Lung (tissue), 12 donors: ENCODE measurements around the gene TDRD1. TPM values are rescaled to one million over a fixed set of nuclear protein-coding genes. Genes with fewer than 3 reads are reported as not detected.

Experiments
- ATAC-seq: fragments of 200-7000 bp; cut with Tn5 transposase; one replicate; pipeline ENCODE4 v1.9.1; 2020; ENCODE audit warnings: moderate number of reproducible peaks; ENCODE audit not compliant: insufficient read depth, low FRiP score
- DNase-seq, 3 donors: peaks; one replicate each; pipeline ENCODE4 v3.0.0-alpha.2; 2013 to 2017
- H3K27ac ChIP-seq, 2 donors: one replicate each; pipeline ENCODE4 v1.5.1; 2013; ENCODE audit warnings: mild to moderate bottlenecking in 2 of 2, moderate library complexity in 2 of 2, control low read depth in 1 of 2, inconsistent platforms in 1 of 2, low read depth in 1 of 2, low read length in 1 of 2
- H3K27me3 ChIP-seq, 3 donors: one replicate each; pipeline ENCODE4 v1.5.1; 2013; ENCODE audit warnings: low read length in 2 of 3; ENCODE audit not compliant: control insufficient read depth in 3 of 3, insufficient read depth in 3 of 3
- H3K36me3 ChIP-seq, 4 donors: one replicate each; pipeline ENCODE4 v1.5.1; 2013; ENCODE audit warnings: low read length in 4 of 4, mild to moderate bottlenecking in 1 of 4, moderate library complexity in 1 of 4; ENCODE audit not compliant: control insufficient read depth in 4 of 4, insufficient read depth in 4 of 4
- H3K4me1 ChIP-seq, 5 donors: one replicate each; pipeline ENCODE4 v1.5.1; 2013; ENCODE audit warnings: low read length in 5 of 5, mild to moderate bottlenecking in 2 of 5, moderate library complexity in 1 of 5; ENCODE audit not compliant: control insufficient read depth in 5 of 5, insufficient read depth in 5 of 5
- H3K4me3 ChIP-seq: one replicate; pipeline ENCODE4 v1.5.1; 2013; ENCODE audit warnings: mild to moderate bottlenecking, control low read depth, moderate library complexity
- H3K9ac ChIP-seq, 2 donors: one replicate each; pipeline ENCODE4 v1.5.1; 2013; ENCODE audit warnings: low read length in 2 of 2, control low read depth in 1 of 2; ENCODE audit not compliant: insufficient read depth in 1 of 2
- H3K9me3 ChIP-seq, 4 donors: one replicate each; pipeline ENCODE4 v1.5.1; 2013; ENCODE audit warnings: low read length in 3 of 4, mild to moderate bottlenecking in 1 of 4, moderate library complexity in 1 of 4; ENCODE audit not compliant: control insufficient read depth in 4 of 4, insufficient read depth in 3 of 4
- WGBS, 2 donors: extraction: QIAGEN DNeasy Blood & Tissue Kit; methylation state at CpG; one replicate each; pipeline ENCODE4 v1.1.7; 2013; 5-methylcytosine and 5-hydroxymethylcytosine counted together
- polyA plus RNA-seq, 2 donors: library from polyadenylated mRNA; stranded (reverse); fragments of 200-250 nt; gene quantifications; one replicate each; pipeline ENCODE4 v1.2.1, GENCODE V29; 2013
- total RNA-seq, 2 donors: library from RNA; depleted of rRNA in 1 of 2; stranded (reverse); fragments of >200 nt in 1 of 2; gene quantifications; one replicate each; pipeline ENCODE4 v1.2.1, GENCODE V29; 2014 to 2021
- TF ChIP-seq, protein P1 (sequence below): IDR thresholded peaks from 2 replicates; pipeline ENCODE4 v1.5.1; 2012; ENCODE audit warnings: mild to moderate bottlenecking; ENCODE audit errors: control extremely low read depth, extremely low read depth
- donor health status: control.
- donor health status: control.
- donor health status: Bipolar disorder and iron deficiency.
- donor health status: healthy.
- donor health status: DM: yes; HTN: yes; CAD: no.

TDRD1 gene
- total and polyA plus RNA-seq, 4 donors: 0.05 to 0.37 (median 0.25) TPM; not detected in 1

DNA sequence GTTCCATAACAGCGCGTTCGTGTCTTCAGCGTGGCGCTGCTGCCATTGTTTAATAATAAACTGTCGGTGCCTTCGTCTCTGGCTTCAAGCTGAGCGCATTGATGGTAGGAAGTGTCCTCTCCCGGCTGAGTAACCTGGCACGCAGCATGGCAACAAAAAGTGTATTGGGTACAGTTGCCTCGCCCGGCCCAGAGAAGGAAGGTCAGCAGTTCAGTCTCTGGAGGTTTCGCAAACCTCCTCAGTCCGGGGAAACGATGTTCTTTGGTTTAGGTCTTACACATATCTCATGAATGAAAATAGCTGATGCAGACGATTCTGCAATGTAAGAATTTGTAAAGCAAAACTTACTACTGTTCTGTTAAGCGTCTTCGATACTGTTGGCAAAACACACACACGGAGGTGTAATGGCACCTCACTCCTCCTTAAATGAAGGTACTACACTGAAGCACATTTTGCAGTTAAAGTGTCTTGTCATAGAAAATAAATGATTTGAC lies 4.4 kb upstream of the TDRD1 start:
- Histone ChIP-seq H3K36me3 (no peaks in the 10 kb centered on the region), H3K9ac (peak overlapping the region in 1 of 2 donors; percentile 79), H3K9me3 (no peaks in the 10 kb centered on the region), H3K27me3 (peaks cover 0 to 10% (median 0%) of the 10 kb centered on the region in 3 donors), H3K4me3 (peak overlapping the region; percentile 96), H3K4me1 (peaks cover 0 to 21% (median 6%) of the 10 kb centered on the region in 5 donors), H3K27ac (peak overlapping the region; percentile 81 to 98)
- TF ChIP-seq, protein P1, sequence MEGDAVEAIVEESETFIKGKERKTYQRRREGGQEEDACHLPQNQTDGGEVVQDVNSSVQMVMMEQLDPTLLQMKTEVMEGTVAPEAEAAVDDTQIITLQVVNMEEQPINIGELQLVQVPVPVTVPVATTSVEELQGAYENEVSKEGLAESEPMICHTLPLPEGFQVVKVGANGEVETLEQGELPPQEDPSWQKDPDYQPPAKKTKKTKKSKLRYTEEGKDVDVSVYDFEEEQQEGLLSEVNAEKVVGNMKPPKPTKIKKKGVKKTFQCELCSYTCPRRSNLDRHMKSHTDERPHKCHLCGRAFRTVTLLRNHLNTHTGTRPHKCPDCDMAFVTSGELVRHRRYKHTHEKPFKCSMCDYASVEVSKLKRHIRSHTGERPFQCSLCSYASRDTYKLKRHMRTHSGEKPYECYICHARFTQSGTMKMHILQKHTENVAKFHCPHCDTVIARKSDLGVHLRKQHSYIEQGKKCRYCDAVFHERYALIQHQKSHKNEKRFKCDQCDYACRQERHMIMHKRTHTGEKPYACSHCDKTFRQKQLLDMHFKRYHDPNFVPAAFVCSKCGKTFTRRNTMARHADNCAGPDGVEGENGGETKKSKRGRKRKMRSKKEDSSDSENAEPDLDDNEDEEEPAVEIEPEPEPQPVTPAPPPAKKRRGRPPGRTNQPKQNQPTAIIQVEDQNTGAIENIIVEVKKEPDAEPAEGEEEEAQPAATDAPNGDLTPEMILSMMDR: no peak
- 0 to 1% methylated on average over 19 of the region's 19 CpGs for WGBS, 2 donors
- ATAC-seq (peak; percentile 49), DNase-seq (peak; percentile 38 to 51 (median 49))

DNA sequence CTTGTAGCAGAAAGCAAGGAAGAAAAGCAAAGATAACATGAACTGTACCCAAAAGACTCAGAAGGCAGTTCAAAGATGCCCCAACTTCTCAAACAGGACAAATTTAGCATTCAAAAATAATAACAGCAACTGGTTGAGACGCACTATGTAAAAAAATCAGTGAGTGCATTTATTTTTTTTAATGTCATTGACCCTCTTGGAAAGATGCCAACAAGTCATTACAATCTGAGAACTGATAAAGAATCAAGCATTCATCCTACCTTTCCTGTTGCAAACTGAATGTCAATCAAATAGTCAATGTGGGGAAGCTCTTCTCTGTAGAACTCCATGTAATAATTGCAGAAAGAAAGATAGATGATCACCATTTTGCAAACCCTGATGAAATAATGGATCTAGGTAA lies 3.5 kb upstream of the TDRD1 start:
- Histone ChIP-seq H3K4me3 (no peak overlapping the region), H3K9me3 (no peaks in the 10 kb centered on the region), H3K36me3 (no peaks in the 10 kb centered on the region), H3K9ac (no peak overlapping the region), H3K27me3 (peaks cover 0 to 10% (median 0%) of the 10 kb centered on the region in 3 donors), H3K27ac (no peak overlapping the region), H3K4me1 (peaks cover 0 to 21% (median 6%) of the 10 kb centered on the region in 5 donors)
- TF ChIP-seq, protein P1: no peak
- no peak for ATAC-seq
- WGBS, 2 donors: 72 to 75% methylated on average over 1 of the region's 1 CpG
- DNase-seq: no peak

DNA sequence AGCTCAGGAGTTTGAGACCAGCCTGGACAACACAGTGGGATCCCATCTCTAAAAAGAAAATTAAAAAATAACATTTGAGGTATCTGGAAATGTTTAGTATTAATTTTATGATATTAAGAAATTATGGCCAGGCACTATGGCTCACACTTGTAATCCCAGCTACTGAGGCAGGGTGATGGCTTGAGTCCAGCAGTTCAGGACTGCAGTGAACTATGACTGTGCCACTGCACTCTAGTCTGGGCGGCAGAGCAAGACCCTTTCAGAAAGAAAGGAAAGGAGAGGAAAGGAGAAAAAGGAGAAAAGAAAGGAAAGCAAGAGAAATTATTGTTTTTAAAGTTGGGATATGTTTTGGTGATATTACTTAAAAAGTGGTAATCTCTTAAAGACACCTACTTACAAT lies 2.6 kb upstream of the TDRD1 start:
- peaks cover 0 to 21% (median 6%) of the 10 kb centered on the region in 5 donors for H3K4me1 ChIP-seq
- no peak overlapping the region for H3K27ac ChIP-seq
- no peaks in the 10 kb centered on the region for H3K9me3 ChIP-seq
- WGBS, 2 donors: 98 to 100% methylated on average over 1 of the region's 1 CpG
- no peak overlapping the region for H3K9ac ChIP-seq
- no peaks in the 10 kb centered on the region for H3K36me3 ChIP-seq
- TF ChIP-seq, protein P1: no peak
- ATAC-seq (no peak), DNase-seq (no peak)
- H3K27me3 ChIP-seq: peaks cover 0 to 10% (median 0%) of the 10 kb centered on the region in 3 donors
- H3K4me3 ChIP-seq: no peak overlapping the region

DNA sequence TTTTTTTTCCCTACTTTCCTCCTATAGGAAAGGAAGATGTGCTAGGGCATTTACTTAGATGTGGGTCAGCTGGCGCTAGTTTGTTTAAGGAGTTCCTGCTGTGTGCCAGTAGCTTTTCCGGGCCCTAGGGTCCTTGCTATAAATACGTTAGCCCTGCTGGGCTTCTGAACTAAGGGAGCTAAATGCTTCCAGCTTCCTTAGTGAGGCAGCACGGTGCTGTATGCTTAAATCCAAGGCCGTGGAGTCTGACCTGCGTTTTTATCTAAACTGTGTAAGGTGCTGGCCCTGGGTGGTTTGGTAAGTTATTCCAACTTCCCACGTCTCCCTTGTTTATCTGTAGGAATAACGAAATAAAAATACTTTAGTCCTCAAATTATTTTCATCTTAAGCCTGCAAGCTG lies 594 bp downstream of the TDRD1 start:
- TF ChIP-seq, protein P1: no peak
- H3K27ac ChIP-seq: no peak overlapping the region
- H3K27me3 ChIP-seq: peaks cover 0 to 10% (median 0%) of the 10 kb centered on the region in 3 donors
- DNase-seq: no peak
- 69 to 79% methylated on average over 8 of the region's 8 CpGs for WGBS, 2 donors
- H3K36me3 ChIP-seq: no peaks in the 10 kb centered on the region
- peaks cover 0 to 3% (median 0%) of the 10 kb centered on the region in 5 donors for H3K4me1 ChIP-seq
- no peaks in the 10 kb centered on the region for H3K9me3 ChIP-seq
- H3K9ac ChIP-seq: no peak overlapping the region
- no peak overlapping the region for H3K4me3 ChIP-seq
- no peak for ATAC-seq
